ENCODE data around the gene RGL3.
"Not testable (repeated sequence)": the region's sequence is repeated elsewhere in the genome, so short reads cannot be mapped to it uniquely, and the experiment has no call there.

RGL3 gene

GRCh38 chr19:11448410-11448809 is 29.3 kb upstream of the RGL3 start:
- no peak for DNase-seq

- DNase-seq: no peak
Measured at GRCh38 chr19:11447347-11448262, 28.5 kb upstream of the RGL3 start.

GRCh38 chr19:11446652-11447301 is 27.7 kb upstream of the RGL3 start:
- peak; percentile 60 for DNase-seq

GRCh38 chr19:11446271-11446651 is 27.1 kb upstream of the RGL3 start:
- peak; percentile 18 for DNase-seq

GRCh38 chr19:11445141-11445540 is 26.0 kb upstream of the RGL3 start:
- DNase-seq: no peak

- no peak for DNase-seq
Measured at GRCh38 chr19:11444059-11444458, 24.9 kb upstream of the RGL3 start.

GRCh38 chr19:11437955-11438354 is 18.8 kb upstream of the RGL3 start:
- no peak for DNase-seq

GRCh38 chr19:11435833-11436313 is 16.8 kb upstream of the RGL3 start:
- peak; percentile 57 for DNase-seq

- DNase-seq: peak; percentile 100
Measured at GRCh38 chr19:11435057-11435832, 16.1 kb upstream of the RGL3 start, which contains the start of the genes ODAD3 and PRKCSH. Gene ODAD3, minus strand, starts transcription at chr19:11435121. Its CDS starts 105 bp downstream, at chr19:11435016. Gene PRKCSH, plus strand, starts transcription at chr19:11435635. Its CDS starts 483 bp downstream, at chr19:11436118.

GRCh38 chr19:11434703-11435056 is 15.6 kb upstream of the RGL3 start:
- peak; percentile 67 for DNase-seq

GRCh38 chr19:11433526-11433925 is 14.4 kb upstream of the RGL3 start:
- not testable (repeated sequence) for DNase-seq

- DNase-seq: no peak
Measured at GRCh38 chr19:11426656-11427055, 7.5 kb upstream of the RGL3 start.

- DNase-seq: peak; percentile 39
Measured at GRCh38 chr19:11425719-11426457, 6.8 kb upstream of the RGL3 start.

- DNase-seq: peak; percentile 52
Measured at GRCh38 chr19:11423791-11424181, 4.7 kb upstream of the RGL3 start.

- peak; percentile 51 for DNase-seq
Measured at GRCh38 chr19:11423164-11423790, 4.2 kb upstream of the RGL3 start.

GRCh38 chr19:11422163-11423065 is 3.3 kb upstream of the RGL3 start:
- DNase-seq: peak; percentile 85

GRCh38 chr19:11421371-11422098 is 2.4 kb upstream of the RGL3 start:
- peak; percentile 77 for DNase-seq

GRCh38 chr19:11420429-11421370 is 1.6 kb upstream of the RGL3 start:
- DNase-seq: peak; percentile 61

- peak; percentile 71 for DNase-seq
Measured at GRCh38 chr19:11418094-11418548, 993 bp downstream of the RGL3 start.
